Fibroblast of lung (primary cell): Measurements from ENCODE around the gene CHD3. TPM values are rescaled to one million over a fixed set of nuclear protein-coding genes. Genes with fewer than 3 reads are reported as not detected.

Experiments
- DNase-seq, 2 donors: peaks; one replicate each; pipeline versions ENCODE4 v3.0.0 to v3.0.0-alpha.2; 2010; ENCODE audit warnings: low read depth in 2 of 2
- H2AFZ ChIP-seq: 2 replicates; pipeline ENCODE4 v1.5.1; 2012; ENCODE audit warnings: low read length, control low read depth, inconsistent platforms
- H3K27ac ChIP-seq: 2 replicates; pipeline ENCODE4 v1.5.1; 2011; ENCODE audit warnings: low read length, control low read depth; ENCODE audit not compliant: insufficient read depth
- H3K27me3 ChIP-seq: 2 replicates; pipeline ENCODE4 v1.5.1; 2011; ENCODE audit warnings: mild to moderate bottlenecking, low read length; ENCODE audit not compliant: control insufficient read depth, insufficient read depth
- H3K36me3 ChIP-seq: 2 replicates; pipeline ENCODE4 v1.5.1; 2011; ENCODE audit warnings: low read length; ENCODE audit not compliant: control insufficient read depth, insufficient read depth
- H3K4me1 ChIP-seq: 2 replicates; pipeline ENCODE4 v1.5.1; 2011; ENCODE audit warnings: low read length; ENCODE audit not compliant: control insufficient read depth, insufficient read depth; ENCODE audit errors: extremely low read depth
- H3K4me2 ChIP-seq: 2 replicates; pipeline ENCODE4 v1.5.1; 2011; ENCODE audit warnings: low read length, control low read depth; ENCODE audit not compliant: insufficient read depth; ENCODE audit errors: extremely low read depth
- H3K4me3 ChIP-seq, 4 experiments: fragments of 200-600 bp in 1 of 4; sonication (generic) in 1 of 4; replicated peaks in 1 of 4; 2 replicates each; pipeline ENCODE4 v1.5.1; 2011 to 2016; ENCODE audit warnings: low read length in 4 of 4, low read depth in 3 of 4, mild to moderate bottlenecking in 3 of 4, control low read depth in 2 of 4, inconsistent platforms in 1 of 4, mixed read lengths in 1 of 4; ENCODE audit not compliant: insufficient read depth in 1 of 4; ENCODE audit errors: control extremely low read depth in 1 of 4
- H3K79me2 ChIP-seq: 2 replicates; pipeline ENCODE4 v1.5.1; 2012; ENCODE audit warnings: mild to moderate bottlenecking, low read length, inconsistent platforms; ENCODE audit not compliant: control insufficient read depth, insufficient read depth
- H3K9ac ChIP-seq: 2 replicates; pipeline ENCODE4 v1.5.1; 2011; ENCODE audit warnings: mild to moderate bottlenecking, low read length, control low read depth; ENCODE audit not compliant: insufficient read depth
- H3K9me3 ChIP-seq: 2 replicates; pipeline ENCODE4 v1.5.1; 2012; ENCODE audit warnings: low read depth, low read length; ENCODE audit not compliant: control insufficient read depth, insufficient read depth
- H4K20me1 ChIP-seq: 2 replicates; pipeline ENCODE4 v1.5.1; 2011; ENCODE audit warnings: low read length; ENCODE audit not compliant: control insufficient read depth, insufficient read depth; ENCODE audit errors: extremely low read depth
- CTCF ChIP-seq, 2 donors: IDR thresholded peaks in 1 of 2; conservative IDR thresholded peaks in 1 of 2; 1 replicate in 1 of 2; 2 replicates in 1 of 2; pipeline ENCODE4 v1.5.1; 2011 to 2012; ENCODE audit warnings: low read length in 2 of 2, control low read depth in 1 of 2, inconsistent platforms in 1 of 2, low read depth in 1 of 2, mild to moderate bottlenecking in 1 of 2
- EZH2 ChIP-seq: IDR thresholded peaks from 2 replicates; pipeline ENCODE4 v1.5.1; 2012; ENCODE audit warnings: low read length, control low read depth, mild to moderate bottlenecking; ENCODE audit errors: missing control alignments
- polyA plus RNA-seq, 2 donors: library from polyadenylated mRNA; depleted of rRNA in 1 of 2; stranded (reverse) in 1 of 2; unstranded in 1 of 2; fragments of >200 nt; gene quantifications; 2 replicates each; pipeline ENCODE4 v1.2.1, GENCODE V29; 2011 to 2012; ENCODE audit warnings: missing spikeins in 1 of 2
- total RNA-seq: library from RNA; depleted of rRNA; stranded (reverse); fragments of >200 nt; gene quantifications from 2 replicates; pipeline ENCODE4 v1.2.1, GENCODE V29; 2014

The CHD3 gene
- total and polyA plus RNA-seq, 2 donors (not counting 1 experiment from before 2014, with no cell fraction given), result 23.8 to 165 TPM

- no peaks in the 10 kb centered on the region for H3K9me3 ChIP-seq
- H2AFZ ChIP-seq, result no peak overlapping the region
- TF ChIP-seq CTCF (conservative IDR thresholded peaks at IDR 0.05 in 1 of 2, IDR thresholded peaks at IDR 0.05 in 1 of 2; ENCODE audit: low read depth in 1 of 2, low read length in 2 of 2) (no peak), EZH2 (no peak)
- H3K27ac ChIP-seq, result no peak overlapping the region
- peaks cover 46% of the 10 kb centered on the region for H3K36me3 ChIP-seq
- H4K20me1 ChIP-seq, result no peaks in the 10 kb centered on the region
- no peak overlapping the region for H3K4me3 ChIP-seq
- DNase-seq, result no peak
- H3K9ac ChIP-seq, result no peak overlapping the region
- no peak overlapping the region for H3K4me2 ChIP-seq
- H3K27me3 ChIP-seq, result no peaks in the 10 kb centered on the region
- H3K4me1 ChIP-seq, result peaks cover 13% of the 10 kb centered on the region
- peaks cover 5% of the 10 kb centered on the region for H3K79me2 ChIP-seq
Observed at GRCh38 chr17:7852262-7852670, 36.3 kb upstream of the CHD3 start.

- DNase-seq, result no peak
- Histone ChIP-seq H2AFZ (no peak overlapping the region), H3K27ac (no peak overlapping the region), H3K27me3 (no peaks in the 10 kb centered on the region), H4K20me1 (no peaks in the 10 kb centered on the region), H3K4me2 (no peak overlapping the region), H3K4me1 (peaks cover 15% of the 10 kb centered on the region), H3K79me2 (peaks cover 6% of the 10 kb centered on the region), H3K4me3 (no peak overlapping the region), H3K9ac (no peak overlapping the region), H3K9me3 (no peaks in the 10 kb centered on the region), H3K36me3 (peaks cover 43% of the 10 kb centered on the region)
- no peak for TF ChIP-seq EZH2
Observed at GRCh38 chr17:7852919-7853690, 35.5 kb upstream of the CHD3 start.

GRCh38 chr17:7853691-7854038, 34.9 kb upstream of the CHD3 start:
- H3K4me1 ChIP-seq, result peaks cover 17% of the 10 kb centered on the region

More at GRCh38 chr17:7853691-7854038, 34.9 kb upstream of the CHD3 start:
- no peak overlapping the region for H3K4me2 ChIP-seq
- H2AFZ ChIP-seq, result no peak overlapping the region
- H3K9me3 ChIP-seq, result no peaks in the 10 kb centered on the region
- H3K9ac ChIP-seq, result no peak overlapping the region
- H3K4me3 ChIP-seq, result no peak overlapping the region
- no peak overlapping the region for H3K27ac ChIP-seq
- H3K36me3 ChIP-seq, result peaks cover 40% of the 10 kb centered on the region
- DNase-seq, result no peak
- no peaks in the 10 kb centered on the region for H4K20me1 ChIP-seq
- TF ChIP-seq EZH2, result no peak
- TF ChIP-seq CTCF (conservative IDR thresholded peaks at IDR 0.05 in 1 of 2, IDR thresholded peaks at IDR 0.05 in 1 of 2; ENCODE audit: low read depth in 1 of 2, low read length in 2 of 2), result no peak
- no peaks in the 10 kb centered on the region for H3K27me3 ChIP-seq
- peaks cover 10% of the 10 kb centered on the region for H3K79me2 ChIP-seq
